ENCODE data around the gene TAF3.

Gene TAF3

DNA sequence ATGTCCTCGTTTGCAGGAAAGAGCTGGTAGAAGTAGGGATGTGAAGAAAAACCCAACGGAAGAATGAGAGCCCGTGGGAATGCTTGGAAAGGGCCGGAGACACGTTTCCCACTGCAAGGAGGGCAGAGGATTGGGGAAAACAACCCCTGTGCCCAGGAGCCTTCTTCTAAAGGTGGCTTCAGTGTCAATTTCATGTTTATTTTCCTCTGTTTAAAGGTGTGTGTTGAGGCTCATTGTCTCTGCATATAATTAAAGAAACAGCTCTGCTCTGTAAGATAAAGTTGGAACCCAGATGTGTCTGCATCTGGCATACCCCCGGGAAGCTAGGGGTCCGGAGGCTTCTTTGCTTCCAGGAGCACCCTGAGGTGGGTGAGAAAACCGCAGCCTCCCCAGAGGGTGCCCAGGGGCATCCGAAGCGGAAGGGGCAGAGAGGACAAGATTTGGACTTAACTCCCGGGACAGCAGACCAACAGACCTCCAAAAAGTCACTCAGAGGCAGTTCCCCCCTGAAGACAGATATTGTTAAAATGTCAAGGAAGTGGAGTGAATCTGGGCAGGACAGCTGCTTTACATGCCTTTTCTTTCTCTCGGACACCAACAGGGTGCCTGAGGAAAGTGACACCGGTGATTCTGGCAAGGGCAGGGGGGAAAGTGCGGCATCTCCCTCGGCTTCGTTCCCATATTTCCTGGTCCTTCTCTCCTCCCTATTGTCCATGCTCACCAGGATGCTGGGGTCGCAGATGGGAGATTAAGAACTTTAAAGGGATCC, 227.6 kb downstream of the TAF3 start:
- DNase-seq (ENCODE audit: low read depth in 2 of 2) = no peak

DNA sequence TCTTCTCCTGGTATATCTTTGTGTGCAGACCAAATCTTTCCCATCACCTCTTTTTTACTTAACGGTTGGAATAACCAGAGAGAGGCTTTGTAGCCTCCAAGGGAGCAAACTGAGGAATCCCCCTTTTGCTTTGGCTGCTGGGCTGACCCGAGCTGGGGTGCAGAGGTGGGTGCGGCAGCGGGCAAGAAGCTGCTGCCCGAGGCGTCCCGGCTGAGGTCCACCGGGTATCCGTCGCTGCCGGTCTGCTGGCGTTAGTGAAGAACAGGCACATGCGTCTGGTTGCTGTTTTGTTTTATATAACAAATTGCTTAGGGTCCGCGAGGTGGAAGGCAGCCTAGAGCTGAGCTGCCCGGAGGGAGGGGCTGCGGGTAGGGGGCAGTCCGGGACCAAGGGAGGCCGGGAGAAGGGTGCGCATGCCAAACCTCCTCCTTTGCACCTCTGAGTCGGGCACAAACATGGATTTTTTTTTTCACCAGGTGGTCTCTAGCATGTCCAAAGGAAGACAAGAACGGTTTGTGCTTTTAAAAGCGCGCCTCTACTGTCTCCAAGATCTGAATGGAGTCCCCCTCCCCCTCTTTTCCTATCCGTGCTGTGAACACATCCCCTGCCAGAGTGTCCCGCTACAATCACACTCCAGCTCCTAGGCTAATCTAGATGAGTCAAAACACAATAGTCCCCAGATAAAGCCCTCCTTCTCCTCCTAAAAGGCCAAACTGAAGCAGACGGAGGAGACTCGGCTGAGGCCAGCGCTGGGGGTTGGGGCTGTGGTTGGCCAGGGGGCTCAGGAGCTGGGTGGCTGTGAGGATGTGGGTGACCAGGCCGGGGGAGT, 229.4 kb downstream of the TAF3 start:
- DNase-seq (ENCODE audit: low read depth in 2 of 2) = no peak

DNA sequence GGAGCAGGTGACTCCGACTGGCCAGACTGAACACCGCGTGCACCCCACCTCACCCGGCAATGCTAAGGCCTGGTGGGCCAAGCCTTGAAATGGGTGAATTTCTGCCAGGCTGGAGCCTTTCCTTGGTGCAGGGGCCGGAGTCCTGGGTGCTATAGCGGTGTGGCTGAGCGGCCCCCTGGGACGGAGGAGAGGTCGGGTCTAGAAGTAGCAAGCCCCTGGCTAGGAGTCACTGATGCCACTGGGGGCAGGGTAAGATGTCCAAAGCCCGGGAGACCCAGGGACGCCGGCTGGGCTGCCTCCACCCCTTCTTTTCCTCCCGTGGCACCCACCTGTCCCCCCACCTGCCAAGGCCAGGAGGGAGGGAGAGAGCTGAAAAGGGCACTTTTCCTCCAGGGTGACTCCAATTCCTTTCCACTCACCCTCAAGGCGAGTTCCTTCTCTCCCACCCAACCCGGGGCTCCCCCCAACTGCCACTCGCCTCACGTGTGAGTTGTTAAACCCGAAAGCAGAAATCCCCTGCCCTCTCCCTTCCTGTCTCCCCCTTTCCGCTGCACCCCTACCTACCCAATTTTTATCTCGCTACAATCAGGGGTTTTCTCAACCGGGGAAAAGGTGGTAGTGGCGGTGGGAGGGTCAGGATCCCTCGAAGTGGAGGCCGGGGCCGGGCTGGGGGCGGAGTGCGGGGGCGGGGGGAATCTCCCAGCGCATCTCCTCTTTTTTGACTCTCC, 230.1 kb downstream of the TAF3 start:
- DNase-seq (ENCODE audit: low read depth in 2 of 2) = no peak

DNA sequence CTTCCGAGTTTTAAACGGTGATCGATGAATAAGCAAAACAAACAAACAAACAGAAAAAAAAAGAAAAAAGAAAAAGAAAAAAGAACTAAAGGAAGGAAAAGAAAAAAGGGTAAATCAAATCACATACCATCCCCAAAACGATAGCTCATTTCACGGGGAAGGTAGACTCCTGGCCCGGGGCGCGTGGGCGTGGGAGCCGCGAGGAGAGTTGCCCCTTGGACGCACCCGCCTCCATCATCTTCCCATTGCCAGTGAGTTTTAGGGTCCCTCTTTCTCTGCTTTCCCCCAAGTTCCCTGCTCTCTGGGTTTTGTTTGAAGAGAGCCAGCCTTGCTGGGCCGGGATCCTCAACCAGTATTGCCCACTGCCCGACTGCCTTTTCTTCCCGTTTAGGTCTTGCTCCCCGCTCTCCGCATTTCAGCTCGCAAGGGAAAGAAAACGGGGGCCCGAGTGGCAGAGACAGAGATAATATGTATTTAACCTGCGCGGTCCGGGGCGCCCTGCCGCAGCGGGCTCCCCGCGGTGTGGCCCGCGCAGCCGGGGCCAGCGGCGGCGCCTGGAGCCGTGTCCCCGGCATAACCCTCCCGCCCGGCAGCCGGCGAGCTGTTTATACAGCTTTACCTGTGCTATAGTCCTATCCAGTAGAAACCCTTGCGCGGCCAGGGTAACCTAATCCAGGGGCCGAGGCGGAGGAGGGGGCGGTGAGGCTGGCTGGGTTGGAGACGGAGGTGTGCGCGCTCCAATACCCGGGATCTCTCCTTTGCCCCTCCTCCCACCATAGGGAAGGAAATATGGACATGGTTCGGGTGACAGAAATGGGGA, 230.9 kb downstream of the TAF3 start:
- no peak for DNase-seq (ENCODE audit: low read depth in 2 of 2)

DNA sequence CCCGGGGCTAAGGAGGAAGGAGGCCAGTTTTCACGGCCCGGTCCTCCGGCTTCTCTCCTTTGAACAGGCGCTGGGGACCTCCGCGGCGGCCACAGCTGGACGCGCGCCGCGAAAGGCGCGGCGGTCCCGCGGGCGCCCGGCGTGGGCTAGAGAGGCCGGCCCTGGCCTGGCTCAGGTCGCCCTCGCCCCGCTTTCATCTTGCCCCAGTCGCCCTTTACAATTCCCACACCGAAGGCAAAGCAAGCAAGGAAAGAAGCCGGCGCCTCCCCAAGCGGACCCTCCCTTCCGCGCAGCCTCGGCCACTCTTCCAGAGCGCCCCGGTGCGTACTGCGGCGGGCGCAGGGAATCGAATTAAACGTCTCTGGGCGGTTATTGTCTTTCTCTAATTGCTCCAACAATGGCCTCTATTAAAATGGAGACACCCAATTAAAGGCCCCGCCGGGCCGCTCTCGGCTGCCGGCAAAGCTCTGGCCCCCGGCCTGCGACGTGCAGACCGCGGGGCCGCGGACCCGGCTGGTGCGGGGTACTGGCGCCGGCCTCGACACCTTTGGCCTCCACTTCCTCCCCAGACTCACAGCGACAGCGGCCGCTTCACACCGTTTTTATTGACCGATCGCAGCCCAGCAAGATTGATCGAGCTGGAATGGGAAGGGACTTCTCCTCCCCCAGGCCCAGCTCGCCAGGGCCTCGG, 231.7 kb downstream of the TAF3 start:
- DNase-seq (ENCODE audit: low read depth in 2 of 2) = no peak

DNA sequence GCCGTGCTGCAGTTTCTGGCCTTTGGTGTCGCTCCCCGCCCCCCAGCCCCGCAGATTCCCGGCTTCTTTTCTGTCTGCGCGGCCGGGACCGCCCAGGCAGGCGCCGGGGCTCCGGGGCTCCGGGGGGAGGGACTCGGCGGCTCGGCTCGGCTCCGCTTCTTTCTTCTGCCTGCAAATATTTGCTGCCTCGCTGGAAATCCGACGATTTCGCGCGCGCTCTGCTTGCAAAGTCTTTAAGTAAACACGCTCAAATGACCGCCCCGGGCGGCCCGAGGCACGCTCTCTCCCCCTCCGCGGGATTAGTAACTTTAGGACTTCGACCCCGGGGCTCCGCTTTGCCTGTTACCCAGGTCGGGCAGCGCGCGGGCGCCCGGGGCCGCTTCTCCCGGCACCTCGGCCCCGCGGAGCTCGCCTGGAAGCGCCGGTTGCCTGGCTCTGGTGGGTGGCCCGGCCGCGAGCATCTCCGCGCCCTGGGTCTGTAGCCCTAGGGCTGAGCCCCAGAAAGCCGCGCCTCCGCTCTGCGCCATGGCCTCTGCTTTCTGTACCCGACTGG, 232.3 kb downstream of the TAF3 start:
- no peak for DNase-seq (ENCODE audit: low read depth in 2 of 2)

DNA sequence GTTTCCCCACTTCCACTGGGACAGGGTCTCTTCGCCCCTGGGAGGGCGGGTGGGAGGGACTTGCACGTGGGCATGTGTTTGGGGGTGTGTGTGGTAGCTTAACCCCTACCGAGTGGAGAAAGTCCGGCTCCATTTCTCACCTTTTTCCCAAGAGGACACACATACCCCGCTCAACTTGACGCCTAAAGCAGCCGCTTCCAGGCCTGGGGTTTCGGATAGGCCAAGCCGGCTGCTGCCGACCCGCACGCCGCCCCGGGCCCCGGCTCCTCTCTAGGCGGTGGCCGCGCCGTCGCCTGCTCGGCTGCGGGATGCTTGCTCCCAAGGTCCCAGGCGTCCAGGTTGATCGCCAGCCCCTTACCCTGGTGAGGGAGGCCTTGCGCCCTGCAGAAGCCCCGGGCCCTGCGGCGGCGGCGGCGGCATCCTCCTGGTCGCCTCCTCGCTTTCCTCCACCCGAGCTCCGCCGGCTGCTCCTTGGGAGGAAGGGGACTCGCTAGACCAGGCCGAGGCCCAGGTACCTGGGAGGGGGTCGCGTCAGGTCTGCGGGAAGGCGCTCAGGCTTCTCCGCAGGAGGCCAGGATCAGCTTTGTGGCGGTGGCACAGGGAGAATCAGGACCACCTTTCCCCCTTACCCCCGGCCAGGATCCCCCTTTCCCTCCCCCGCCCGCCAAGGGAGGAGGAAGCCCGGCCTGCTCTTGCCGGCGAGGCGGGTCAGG, 233.0 kb downstream of the TAF3 start:
- no peak for DNase-seq (ENCODE audit: low read depth in 2 of 2)

DNA sequence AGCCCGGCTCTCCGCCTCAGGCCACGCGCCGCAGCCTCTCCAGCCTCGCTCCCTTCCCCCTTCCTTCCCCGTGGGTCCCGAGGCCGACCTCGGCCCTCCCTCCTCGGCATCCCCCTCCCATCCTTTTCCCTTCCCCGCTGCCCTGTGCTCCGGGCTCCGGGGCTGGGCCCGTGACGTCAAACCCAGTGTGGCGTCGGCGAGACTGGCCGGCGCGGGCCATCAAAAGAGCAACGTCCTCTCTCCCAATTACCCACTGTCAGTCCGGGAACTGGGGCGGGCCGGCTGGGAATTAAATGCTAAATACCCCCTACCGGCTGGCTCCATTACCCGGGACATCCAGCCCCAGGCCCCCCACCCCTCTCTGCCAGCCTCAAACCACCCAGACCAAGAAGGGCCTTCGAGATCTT, 233.5 kb downstream of the TAF3 start:
- DNase-seq (ENCODE audit: low read depth in 2 of 2) = no peak

DNA sequence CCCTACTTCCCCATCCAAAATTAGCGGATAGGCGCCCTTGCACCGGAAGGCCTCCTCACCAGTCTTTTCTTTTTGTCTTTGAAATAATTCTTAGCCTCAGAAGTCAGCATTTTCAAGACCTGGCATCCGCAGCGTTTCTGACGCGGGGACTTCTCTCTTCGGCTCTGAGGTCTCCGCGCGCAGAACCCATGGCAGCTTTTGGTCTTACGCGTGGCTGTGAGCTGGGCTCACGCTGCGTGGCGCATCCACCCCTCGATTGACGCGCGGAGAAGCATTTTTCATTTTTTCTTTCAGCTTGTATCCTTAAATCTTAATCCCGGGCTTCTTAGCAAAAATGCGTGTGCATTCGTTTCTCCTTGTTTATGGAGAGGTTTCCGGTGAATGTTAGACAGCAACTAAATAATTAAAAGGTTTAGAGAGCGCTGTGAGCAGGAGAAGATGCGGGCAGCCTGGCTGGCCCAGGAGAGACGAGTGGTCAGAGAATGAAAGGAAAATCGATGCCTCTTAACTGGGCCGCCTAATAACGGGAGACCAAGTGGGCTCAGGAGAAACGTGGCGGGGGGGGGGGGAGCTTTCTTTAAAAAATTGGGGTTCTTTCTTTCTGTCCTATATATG, 234.1 kb downstream of the TAF3 start:
- no peak for DNase-seq (ENCODE audit: low read depth in 2 of 2)

DNA sequence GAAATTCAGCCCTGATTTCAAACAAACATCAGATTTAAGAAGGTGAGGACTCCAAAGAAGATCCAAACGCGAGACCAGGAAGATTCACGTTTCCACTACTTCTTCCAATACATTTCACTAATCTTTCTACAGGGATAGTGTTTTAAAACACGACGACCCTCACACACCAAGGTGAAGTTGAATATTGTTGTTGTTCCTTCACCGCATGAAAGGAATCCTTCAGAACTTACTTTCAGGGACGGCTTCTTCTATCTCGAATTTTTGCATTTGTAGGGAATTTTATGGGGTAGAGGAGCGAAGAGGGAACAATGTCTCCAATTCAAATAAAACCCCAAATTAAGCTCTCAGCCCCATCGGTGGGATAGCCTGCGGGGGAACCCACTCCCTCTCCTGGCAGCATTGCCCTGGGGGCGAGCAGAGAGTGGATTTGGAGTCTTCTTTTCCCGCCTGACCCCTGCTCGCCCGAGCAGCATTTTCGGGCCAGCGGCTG, 234.7 kb downstream of the TAF3 start:
- DNase-seq (ENCODE audit: low read depth in 2 of 2) = no peak

DNA sequence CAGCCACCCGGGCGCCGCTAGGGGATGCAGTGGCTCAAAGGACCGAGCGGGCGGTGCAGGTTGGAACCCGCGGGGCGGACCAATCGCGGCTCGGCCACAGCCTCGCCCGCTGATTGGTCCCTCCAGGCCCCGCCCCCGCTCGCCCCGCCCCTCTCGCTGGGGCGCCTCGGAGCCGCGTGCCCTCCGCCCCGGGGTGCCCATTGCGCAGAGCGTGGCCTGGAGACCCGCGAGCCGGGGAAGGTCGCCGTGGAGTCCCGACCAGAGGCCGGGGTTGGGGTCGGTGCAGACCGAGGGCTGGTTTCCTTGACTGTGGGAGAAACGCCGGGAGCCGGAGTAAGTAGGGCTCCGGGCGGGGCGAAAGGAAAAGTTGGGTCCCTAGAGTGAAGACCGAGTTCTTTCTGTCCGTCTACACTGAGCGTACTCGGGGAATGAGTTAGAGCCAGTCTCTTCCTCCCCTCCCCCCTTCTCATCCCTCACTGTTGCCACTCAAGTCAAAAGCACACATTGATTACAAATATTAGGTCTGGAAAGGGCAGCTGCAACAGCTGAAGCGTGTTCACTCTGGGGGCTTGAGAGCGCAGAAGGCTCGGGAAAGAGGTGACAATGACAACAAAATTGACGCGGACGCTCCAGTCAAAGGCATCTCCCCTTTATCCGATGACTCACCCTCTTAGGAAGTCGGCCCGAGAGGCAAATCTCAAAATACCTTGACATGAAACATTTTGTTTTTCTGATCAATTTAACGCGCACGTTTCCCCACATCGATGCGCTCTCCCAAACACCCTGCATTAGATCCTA, 235.3 kb downstream of the TAF3 start:
- peak; percentile 90 to 96 for DNase-seq (ENCODE audit: low read depth in 2 of 2)

DNA sequence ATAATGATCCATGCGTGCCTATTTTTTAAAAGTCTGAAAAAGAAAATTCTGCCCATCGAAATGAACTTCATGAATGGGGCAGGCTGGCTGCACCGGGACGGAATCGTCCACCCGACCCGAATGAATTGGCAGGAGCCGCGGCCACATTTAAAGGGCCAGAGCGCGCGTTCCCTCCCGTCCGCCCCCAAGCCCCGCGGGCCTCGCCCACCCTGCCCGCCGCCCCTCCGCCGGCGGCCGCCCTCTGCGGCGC, 235.9 kb downstream of the TAF3 start:
- DNase-seq (ENCODE audit: low read depth in 2 of 2) = no peak

DNA sequence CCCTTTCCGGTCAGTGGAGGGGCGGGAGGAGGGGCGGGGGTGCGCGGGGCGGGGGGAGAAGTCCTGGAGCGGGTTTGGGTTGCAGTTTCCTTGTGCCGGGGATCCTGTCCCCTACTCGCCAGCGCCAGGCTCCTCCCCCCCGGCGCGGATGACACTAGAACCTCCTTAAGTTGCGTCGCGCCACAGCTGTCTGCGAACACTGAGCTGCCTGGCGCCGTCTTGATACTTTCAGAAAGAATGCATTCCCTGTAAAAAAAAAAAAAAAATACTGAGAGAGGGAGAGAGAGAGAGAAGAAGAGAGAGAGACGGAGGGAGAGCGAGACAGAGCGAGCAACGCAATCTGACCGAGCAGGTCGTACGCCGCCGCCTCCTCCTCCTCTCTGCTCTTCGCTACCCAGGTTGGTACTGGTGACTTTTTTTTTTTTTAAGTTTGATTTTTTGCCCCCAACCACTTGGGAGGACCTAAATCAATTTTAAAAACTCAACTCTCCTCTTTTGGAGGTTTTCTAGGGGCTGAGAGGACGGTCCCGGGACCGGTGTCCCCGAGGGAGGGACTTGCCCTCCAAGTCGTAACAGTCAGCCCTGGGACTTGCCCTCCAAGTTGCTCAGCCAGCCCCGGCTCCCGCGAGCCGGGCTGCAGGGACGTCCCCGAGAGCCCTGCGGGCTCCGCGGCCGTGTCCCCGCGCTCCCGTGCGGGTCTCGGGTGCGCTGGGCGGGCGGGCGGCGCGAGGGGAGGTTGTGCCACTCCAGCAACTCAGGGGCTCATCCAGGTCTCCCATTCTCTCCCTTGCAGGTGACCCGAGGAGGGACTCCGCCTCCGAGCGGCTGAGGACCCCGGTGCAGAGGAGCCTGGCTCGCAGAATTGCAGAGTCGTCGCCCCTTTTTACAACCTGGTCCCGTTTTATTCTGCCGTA, 236.4 kb downstream of the TAF3 start, which contains the start of gene GATA3:
TSS of gene GATA3 (plus strand) at position 195 of the 914 bp plus-strand sequence. CDS start 968 bp downstream, outside the sequence.
- DNase-seq (ENCODE audit: low read depth in 2 of 2) = peak in 1 of 2 experiments; percentile 75

DNA sequence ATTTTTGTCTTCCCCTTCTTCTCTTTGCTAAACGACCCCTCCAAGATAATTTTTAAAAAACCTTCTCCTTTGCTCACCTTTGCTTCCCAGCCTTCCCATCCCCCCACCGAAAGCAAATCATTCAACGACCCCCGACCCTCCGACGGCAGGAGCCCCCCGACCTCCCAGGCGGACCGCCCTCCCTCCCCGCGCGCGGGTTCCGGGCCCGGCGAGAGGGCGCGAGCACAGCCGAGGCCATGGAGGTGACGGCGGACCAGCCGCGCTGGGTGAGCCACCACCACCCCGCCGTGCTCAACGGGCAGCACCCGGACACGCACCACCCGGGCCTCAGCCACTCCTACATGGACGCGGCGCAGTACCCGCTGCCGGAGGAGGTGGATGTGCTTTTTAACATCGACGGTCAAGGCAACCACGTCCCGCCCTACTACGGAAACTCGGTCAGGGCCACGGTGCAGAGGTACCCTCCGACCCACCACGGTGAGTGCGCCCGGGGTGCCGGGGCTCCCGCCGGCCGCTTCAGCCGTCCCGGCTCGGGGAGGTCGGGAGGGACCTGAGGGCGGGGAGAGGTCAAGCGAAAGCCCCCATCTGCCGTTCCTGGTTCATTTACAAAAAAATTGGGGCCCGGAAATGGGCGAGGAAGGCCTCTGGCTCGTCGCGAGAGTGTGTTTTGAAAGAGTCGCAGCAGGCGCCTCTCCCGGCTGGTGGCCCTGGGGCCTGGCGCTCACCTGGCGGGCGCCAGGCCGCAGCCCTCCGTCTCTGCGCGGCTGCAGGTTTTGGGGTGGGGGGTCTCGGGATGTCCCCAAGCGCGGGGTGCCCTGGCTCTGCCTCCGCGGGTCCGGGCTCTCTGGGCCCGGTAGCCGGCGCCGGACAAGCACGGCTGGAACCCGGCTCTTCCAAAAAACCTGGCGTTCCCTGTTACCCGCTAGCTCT, 237.4 kb downstream of the TAF3 start:
- no peak for DNase-seq (ENCODE audit: low read depth in 2 of 2)

DNA sequence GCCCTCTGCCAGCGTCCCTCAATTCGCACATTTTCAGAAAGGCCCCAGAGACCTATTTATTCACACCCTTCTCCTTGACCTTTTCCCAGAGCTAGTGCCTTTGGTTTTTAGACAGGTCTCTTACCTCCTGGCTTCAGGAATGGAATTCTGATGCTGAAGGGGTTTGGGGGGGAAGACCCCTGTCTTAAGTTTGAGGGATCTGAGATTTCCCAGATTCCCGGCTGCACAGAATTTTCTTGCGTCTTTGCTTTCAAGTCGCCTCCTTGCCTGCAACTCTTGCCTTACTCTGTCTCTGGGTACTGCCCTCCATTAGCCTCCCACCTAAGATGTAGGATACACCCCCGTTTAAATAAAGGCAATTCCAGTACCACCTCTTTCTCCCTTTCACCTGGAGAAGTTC, 238.1 kb downstream of the TAF3 start:
- DNase-seq (ENCODE audit: low read depth in 2 of 2) = no peak

DNA sequence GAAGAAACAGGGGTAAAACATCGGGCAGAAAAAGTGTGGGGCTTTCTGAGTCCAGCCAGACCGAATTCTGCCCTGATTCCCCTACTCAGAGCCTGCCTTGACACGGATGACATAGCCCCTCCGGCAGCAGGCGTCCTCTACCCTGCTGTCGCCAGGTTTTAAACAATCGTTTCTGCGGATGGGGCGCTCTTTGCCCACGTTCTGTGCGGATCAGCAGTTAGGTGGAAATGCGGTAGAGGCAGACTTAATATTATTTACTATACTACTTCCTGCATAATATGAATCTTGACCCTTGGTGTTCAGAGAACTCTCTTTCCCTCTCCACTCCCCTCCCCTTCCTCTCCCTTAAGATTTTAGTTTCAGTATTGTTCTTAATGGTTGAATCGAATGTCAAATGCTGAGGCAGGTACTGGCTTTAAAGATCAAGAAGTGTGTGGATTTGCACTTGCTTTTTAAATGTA, 238.6 kb downstream of the TAF3 start:
- no peak for DNase-seq (ENCODE audit: low read depth in 2 of 2)
